Adrenal gland (tissue), 12 donors: Measurements from ENCODE around the gene GPC6. TPM values are rescaled to one million over a fixed set of nuclear protein-coding genes. Genes with fewer than 3 reads are reported as not detected.

Experiments
- DNase-seq, 7 donors: peaks; one replicate each; pipeline ENCODE4 v3.0.0-alpha.2; 2019 to 2020
- H3K27ac ChIP-seq, 5 donors: fragments of 200-600 bp; sonication (generic) in 4 of 5; 1 replicate in 3 of 5; 2 replicates in 2 of 5; pipeline versions ENCODE4 v1.5.1 to v1.8.0; 2016 to 2020; ENCODE audit warnings: mild to moderate bottlenecking in 1 of 5
- H3K27me3 ChIP-seq: fragments of 200-600 bp; 2 replicates; pipeline ENCODE4 v1.8.0; 2021
- H3K36me3 ChIP-seq, 2 donors: fragments of 200-600 bp; replicated peaks in 1 of 2; 1 replicate in 1 of 2; 2 replicates in 1 of 2; pipeline versions ENCODE4 v1.5.1 to v1.8.0; 2018 to 2022
- H3K4me1 ChIP-seq, 2 donors: fragments of 200-600 bp; replicated peaks in 1 of 2; 1 replicate in 1 of 2; 2 replicates in 1 of 2; pipeline versions ENCODE4 v1.5.1 to v1.8.0; 2018 to 2021
- H3K4me3 ChIP-seq, 4 donors: fragments of 200-600 bp; sonication (generic) in 3 of 4; one replicate each; pipeline ENCODE4 v1.5.1; 2016 to 2018
- H3K9me3 ChIP-seq, 3 donors: fragments of 200-600 bp; sonication (generic) in 1 of 3; replicated peaks in 1 of 3; 1 replicate in 2 of 3; 2 replicates in 1 of 3; pipeline versions ENCODE4 v1.5.1 to v1.8.0; 2016 to 2021
- CTCF ChIP-seq, 6 experiments: fragments of 450-650 bp in 4 of 6; fragments of 200-600 bp in 2 of 6; sonication (generic) in 1 of 6; IDR thresholded peaks; 1 replicate in 5 of 6; 2 replicates in 1 of 6; pipeline versions ENCODE4 v1.5.1 to v1.8.0; 2016 to 2021; ENCODE audit warnings: antibody characterized with exemption in 6 of 6, mild to moderate bottlenecking in 2 of 6, moderate library complexity in 1 of 6
- POLR2A ChIP-seq, 2 donors: fragments of 450-650 bp; IDR thresholded peaks; one replicate each; pipeline ENCODE4 v1.6.1; 2017; ENCODE audit warnings: antibody characterized with exemption in 2 of 2, mild to moderate bottlenecking in 2 of 2, moderate library complexity in 1 of 2
- WGBS, 4 donors: extraction: QIAGEN DNeasy Blood & Tissue Kit in 2 of 4; methylation state at CpG; one replicate each; pipeline versions ENCODE4 v1.1.5 to v1.1.7; 2013 to 2017; 5-methylcytosine and 5-hydroxymethylcytosine counted together
- intact Hi-C, 2 donors: fragments of 100-400 bp; cut with DNase I; formaldehyde crosslinking; loops; one replicate each; pipeline versions ENCODE4 v1.14.1 to v1.15.0; 2022 to 2023
- polyA plus RNA-seq, 3 donors: library from polyadenylated mRNA; stranded (reverse); fragments of 200-250 nt in 2 of 3; fragments of 350-450 nt in 1 of 3; fragmentation: Illumina TruSeq in 1 of 3; extraction: RNeasy Lipid Tissue Mini Kit (QIAGEN cat#74804) in 1 of 3; gene quantifications; one replicate each; pipeline ENCODE4 v1.2.3, GENCODE V29; 2013 to 2014
- total RNA-seq, 9 donors: library from RNA; depleted of rRNA in 4 of 9; stranded (reverse); fragments of >200 nt in 4 of 9; fragments of 120-200 nt in 1 of 9; fragmentation: NEBNext Ultra II Directional in 1 of 9; extraction: Animal tissue kit (Norgen Biotek cat#: 25700) in 1 of 9; gene quantifications; one replicate each; pipeline versions ENCODE4 v1.1.0 to v1.2.4, GENCODE V29; 2013 to 2023
- donor health status: healthy with polysubstance abuse.
- donor health status: Bipolar disorder and iron deficiency.
- donor health status: DM: yes; HTN: yes; CAD: no.
- donor health status: DM: no; HTN: no; CAD: no.
- donor health status: DM: no; HTN: no; CAD: no.
- donor health status: DM: yes; HTN: yes; CAD: no.

The GPC6 gene
- total and polyA plus RNA-seq, 12 donors, result 0.37 to 62.3 (median 2.5) TPM

DNA sequence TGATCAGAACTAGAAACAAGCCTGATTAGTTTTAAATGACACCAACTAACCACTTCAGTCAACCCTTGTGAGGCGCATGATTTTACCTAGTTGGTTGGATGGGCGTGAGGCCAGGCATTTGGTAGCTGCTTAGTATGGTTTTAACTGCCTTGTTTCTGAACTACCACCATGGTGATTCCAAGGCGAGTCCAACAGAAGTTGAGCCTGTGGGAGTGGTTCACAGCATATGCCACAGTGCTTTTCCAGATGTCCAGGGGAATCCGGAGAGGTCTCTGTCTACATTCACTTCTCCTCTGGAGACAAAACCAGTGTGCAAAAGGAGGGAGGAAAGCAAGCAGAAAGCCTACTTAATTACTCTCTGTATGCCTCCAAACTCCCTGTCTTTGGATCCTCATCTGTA, 524.1 kb downstream of the GPC6 start:
- H3K27me3 ChIP-seq, result no peaks in the 10 kb centered on the region
- intact Hi-C loops, result no loop called here
- no peak for DNase-seq
- no peaks in the 10 kb centered on the region for H3K9me3 ChIP-seq
- H3K4me3 ChIP-seq, result no peak overlapping the region
- H3K27ac ChIP-seq, result no peak overlapping the region
- TF ChIP-seq CTCF (IDR thresholded peaks at IDR 0.05), result no peak
- TF ChIP-seq POLR2A (IDR thresholded peaks at IDR 0.05), result no peak
- WGBS, 4 donors, result 85 to 94% (median 89%) methylated on average over 4 of the region's 4 CpGs
- H3K4me1 ChIP-seq, result no peaks in the 10 kb centered on the region
- no peaks in the 10 kb centered on the region for H3K36me3 ChIP-seq

DNA sequence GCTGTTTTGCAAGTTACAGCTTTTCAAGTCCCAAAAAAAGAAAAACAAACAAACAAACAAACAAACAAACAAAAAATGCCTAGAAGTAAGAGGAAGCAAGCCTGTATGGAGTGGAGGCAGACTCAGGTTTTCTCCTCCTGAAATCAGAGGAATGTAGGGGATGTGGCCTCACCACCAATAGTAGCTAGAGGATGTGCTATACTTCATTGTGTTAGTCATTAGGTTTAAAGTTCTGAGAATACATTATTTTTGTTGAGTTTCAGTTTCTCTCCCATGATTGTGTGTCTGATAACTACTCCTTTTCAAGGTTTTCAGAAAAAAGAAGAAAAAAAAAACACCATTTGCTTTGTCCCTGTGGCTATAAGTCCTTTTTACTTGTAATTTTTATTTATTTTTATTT, 524.5 kb downstream of the GPC6 start:
- H3K4me3 ChIP-seq, result no peak overlapping the region
- no peaks in the 10 kb centered on the region for H3K9me3 ChIP-seq
- H3K4me1 ChIP-seq, result no peaks in the 10 kb centered on the region
- TF ChIP-seq POLR2A (IDR thresholded peaks at IDR 0.05) (no peak), CTCF (IDR thresholded peaks at IDR 0.05) (no peak)
- H3K27ac ChIP-seq, result no peak overlapping the region
- intact Hi-C loops, result no loop called here
- H3K27me3 ChIP-seq, result no peaks in the 10 kb centered on the region
- no peak for DNase-seq
- no peaks in the 10 kb centered on the region for H3K36me3 ChIP-seq

DNA sequence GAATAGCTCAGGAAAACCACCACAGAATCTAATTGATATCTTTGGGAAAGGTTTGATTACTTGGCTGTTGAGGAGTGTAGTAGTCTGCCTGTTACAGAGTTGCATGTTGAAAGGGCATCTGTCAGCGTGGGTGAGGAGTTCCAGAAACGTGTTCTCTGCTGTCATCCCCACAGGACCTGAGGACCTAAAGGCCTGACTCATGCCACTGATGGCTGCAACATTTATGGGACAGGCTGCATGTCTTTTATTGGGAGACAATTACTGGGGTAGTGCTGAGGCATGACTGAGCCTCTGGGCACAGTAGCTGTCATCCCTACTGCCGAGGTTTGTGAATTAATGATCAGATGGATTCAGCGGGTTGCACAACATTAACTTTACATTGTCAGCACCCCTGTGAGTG, 525.9 kb downstream of the GPC6 start:
- no peaks in the 10 kb centered on the region for H3K36me3 ChIP-seq
- no peaks in the 10 kb centered on the region for H3K4me1 ChIP-seq
- H3K27ac ChIP-seq, result no peak overlapping the region
- WGBS, 4 donors, result 79 to 90% (median 81%) methylated on average over 4 of the region's 4 CpGs
- H3K27me3 ChIP-seq, result no peaks in the 10 kb centered on the region
- intact Hi-C loops, result no loop called here
- TF ChIP-seq POLR2A (IDR thresholded peaks at IDR 0.05), result no peak
- TF ChIP-seq CTCF (IDR thresholded peaks at IDR 0.05), result no peak
- no peak overlapping the region for H3K4me3 ChIP-seq
- no peak for DNase-seq
- H3K9me3 ChIP-seq, result no peaks in the 10 kb centered on the region

- Histone ChIP-seq H3K36me3 (no peaks in the 10 kb centered on the region), H3K27ac (no peak overlapping the region), H3K4me3 (no peak overlapping the region), H3K4me1 (no peaks in the 10 kb centered on the region), H3K27me3 (no peaks in the 10 kb centered on the region), H3K9me3 (no peaks in the 10 kb centered on the region)
- no peak for DNase-seq
- intact Hi-C loops, result no loop called here
- no peak for TF ChIP-seq POLR2A (IDR thresholded peaks at IDR 0.05)
- no peak for TF ChIP-seq CTCF (IDR thresholded peaks at IDR 0.05)
These were observed 527.0 kb downstream of the GPC6 start for GRCh38 chr13:93753639-93754038.
